T47D (cell line): ENCODE measurements around the gene ZAR1L.
A peak's percentile ranks its signal among the peaks of the same experiment; 100 is the strongest.

Experiments
- DNase-seq, 2 experiments: peaks; one replicate each; pipeline versions ENCODE4 v3.0.0 to v3.0.0-alpha.2; 2011 to 2012; ENCODE audit warnings: low read depth in 1 of 2, low spot score in 1 of 2
- JUND ChIP-seq: IDR thresholded peaks from 2 replicates; pipeline ENCODE4 v1.6.1; 2012; ENCODE audit warnings: low read depth
- in situ Hi-C: cut with HindIII; loops from 2 replicates; pipeline ENCODE4 v1.10.0; 2016; ENCODE audit warnings: low sequenced_read_pairs, low pct_unique_long_range_greater_than_20kb

Gene ZAR1L

DNA sequence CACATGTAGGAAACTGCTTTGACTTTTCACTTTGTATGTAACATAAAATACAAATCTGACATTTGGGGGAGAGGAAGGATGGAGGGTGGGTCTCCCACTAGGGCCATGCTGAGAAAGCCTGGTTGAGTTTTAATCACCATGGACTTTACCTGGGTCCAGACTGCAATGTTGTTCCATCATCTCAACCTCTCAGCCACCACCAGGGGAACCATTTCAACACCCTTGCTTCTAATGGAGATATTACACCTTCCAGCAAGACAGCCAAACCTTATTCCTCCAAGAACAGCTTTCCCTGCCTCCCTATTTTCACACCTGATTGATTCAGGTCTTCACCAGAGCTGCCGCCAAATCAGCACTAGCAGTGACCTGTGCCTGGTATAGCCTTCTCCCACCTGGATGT lies 56.0 kb downstream of the ZAR1L start:
- in situ Hi-C loops = no loop called here
- TF ChIP-seq JUND = no peak
- DNase-seq = peak in 1 of 2 experiments; percentile 27

GRCh38 chr13:32257649-32258048 lies 57.5 kb downstream of the ZAR1L start:
- no peak for DNase-seq
- in situ Hi-C loops = no loop called here
- no peak for TF ChIP-seq JUND

- no peak for DNase-seq
- in situ Hi-C loops = no loop called here
- TF ChIP-seq JUND = no peak
Measured at GRCh38 chr13:32256243-32256642, 58.9 kb downstream of the ZAR1L start.

GRCh38 chr13:32255724-32256109 lies 59.4 kb downstream of the ZAR1L start:
- no peak for DNase-seq
- no peak for TF ChIP-seq JUND
- in situ Hi-C loops = no loop called here

- in situ Hi-C loops = no loop called here
- DNase-seq = no peak
- TF ChIP-seq JUND = no peak
Measured at GRCh38 chr13:32254916-32255723, 60.0 kb downstream of the ZAR1L start.

DNA sequence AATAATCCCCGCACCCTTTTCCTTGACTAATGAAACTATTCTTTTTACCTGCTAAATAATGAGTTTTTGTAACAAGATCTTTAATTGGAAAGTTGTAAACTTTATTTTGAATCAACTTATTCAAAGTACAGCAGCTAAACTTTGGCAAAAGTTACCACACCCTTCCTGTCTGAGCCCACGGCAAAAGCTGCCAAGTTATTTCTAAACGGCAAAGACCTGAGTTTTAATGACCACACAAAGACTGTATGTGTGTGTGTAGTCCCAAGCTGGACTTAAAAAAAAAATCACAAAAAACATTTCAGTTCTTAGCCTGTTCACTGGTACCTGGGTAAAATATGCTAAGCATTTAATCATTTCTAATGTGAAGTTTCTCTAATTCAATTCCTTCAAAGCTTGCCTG lies 60.7 kb downstream of the ZAR1L start:
- no peak for DNase-seq
- no peak for TF ChIP-seq JUND
- in situ Hi-C loops = no loop called here

GRCh38 chr13:32253911-32254399 lies 61.2 kb downstream of the ZAR1L start:
- no peak for DNase-seq
- in situ Hi-C loops = no loop called here
- TF ChIP-seq JUND = no peak
